Transverse colon (tissue), 3 donors: ENCODE results near the gene ATP11A.

ENCODE experiments used
- POLR2A ChIP-seq: fragments of 450-650 bp; IDR thresholded peaks from one replicate; pipeline ENCODE4 v1.6.1; 2016; ENCODE audit warnings: antibody characterized with exemption, mild to moderate bottlenecking, moderate library complexity
- POLR2AphosphoS5 ChIP-seq, 3 donors: sonication (generic); formaldehyde crosslinking; IDR thresholded peaks; one replicate each; pipeline ENCODE4 v1.6.1; 2016; ENCODE audit warnings: antibody characterized with exemption in 3 of 3

GRCh38 chr13:112642090-112642460 lies 47.8 kb upstream of the ATP11A start:
- TF ChIP-seq POLR2A: no peak
- no peak for TF ChIP-seq POLR2AphosphoS5 (IDR thresholded peaks at IDR 0.05)
